GM12891 (cell line): ENCODE measurements around the gene MYO1H.

Experiments
- PAX5 ChIP-seq: IDR thresholded peaks from 2 replicates; pipeline ENCODE4 v1.6.1; 2011; ENCODE audit warnings: low read length, moderate library complexity, mild to moderate bottlenecking; ENCODE audit not compliant: insufficient read depth, severe bottlenecking
- POLR2A ChIP-seq: IDR thresholded peaks from 2 replicates; pipeline ENCODE4 v1.6.1; 2011; ENCODE audit warnings: low read depth, low read length, control low read depth

GRCh38 chr12:109428037-109428629, 80.4 kb downstream of the MYO1H start:
- TF ChIP-seq PAX5 (no peak), POLR2A (no peak)
